ENCODE measurements around the gene UNC13A. TPM values are rescaled to one million over a fixed set of nuclear protein-coding genes. Genes with fewer than 3 reads are reported as not detected.

The UNC13A gene
- polyA plus RNA-seq, 1 experiment: 2.2 TPM

GRCh38 chr19:17641181-17641580, 47.0 kb downstream of the UNC13A start:
- H3K27me3 ChIP-seq (ENCODE audit: control insufficient read depth, insufficient read depth, low read length): no peaks in the 10 kb centered on the region
- no peak overlapping the region for H3K4me3 ChIP-seq (ENCODE audit: low read depth, low read length)
- no peaks in the 10 kb centered on the region for H3K36me3 ChIP-seq (ENCODE audit: control insufficient read depth, insufficient read depth, low read length)
- DNase-seq (ENCODE audit: low read depth): no peak
- no peak for TF ChIP-seq CTCF (IDR thresholded peaks at IDR 0.05; ENCODE audit: insufficient read depth, low read depth, low read length)
- ChIA-PET CTCF (no interaction called here), POLR2A (no interaction called here)

- no peak overlapping the region for H3K4me3 ChIP-seq (ENCODE audit: low read depth, low read length)
- POLR2A ChIA-PET: no interaction called here
- no peaks in the 10 kb centered on the region; the same call in 1 of the 2 replicates for H3K27me3 ChIP-seq (ENCODE audit: control insufficient read depth, insufficient read depth, low read length)
- no peak for DNase-seq (ENCODE audit: low read depth)
- H3K36me3 ChIP-seq (ENCODE audit: control insufficient read depth, insufficient read depth, low read length): no peaks in the 10 kb centered on the region
- TF ChIP-seq CTCF (IDR thresholded peaks at IDR 0.05; ENCODE audit: insufficient read depth, low read depth, low read length): no peak
- CTCF ChIA-PET: no interaction called here
Measured at GRCh38 chr19:17633700-17634099, 54.5 kb downstream of the UNC13A start.

GRCh38 chr19:17632577-17632976, 55.6 kb downstream of the UNC13A start:
- no peak for DNase-seq (ENCODE audit: low read depth)
- TF ChIP-seq CTCF (IDR thresholded peaks at IDR 0.05; ENCODE audit: insufficient read depth, low read depth, low read length): no peak
- no peaks in the 10 kb centered on the region for H3K36me3 ChIP-seq (ENCODE audit: control insufficient read depth, insufficient read depth, low read length)
- ChIA-PET POLR2A (no interaction called here), CTCF (no interaction called here)
- H3K4me3 ChIP-seq (ENCODE audit: low read depth, low read length): no peak overlapping the region
- H3K27me3 ChIP-seq (ENCODE audit: control insufficient read depth, insufficient read depth, low read length): no peaks in the 10 kb centered on the region; the same call in 1 of the 2 replicates

GRCh38 chr19:17629760-17630159, 58.4 kb downstream of the UNC13A start:
- TF ChIP-seq CTCF (IDR thresholded peaks at IDR 0.05; ENCODE audit: insufficient read depth, low read depth, low read length): no peak

GRCh38 chr19:17627921-17628320, 60.2 kb downstream of the UNC13A start:
- DNase-seq (ENCODE audit: low read depth): no peak
- Histone ChIP-seq H3K4me3 (ENCODE audit: low read depth, low read length) (no peak overlapping the region), H3K36me3 (ENCODE audit: control insufficient read depth, insufficient read depth, low read length) (no peaks in the 10 kb centered on the region), H3K27me3 (ENCODE audit: control insufficient read depth, insufficient read depth, low read length) (no peaks in the 10 kb centered on the region; the same call in 1 of the 2 replicates)
- TF ChIP-seq CTCF (IDR thresholded peaks at IDR 0.05; ENCODE audit: insufficient read depth, low read depth, low read length): no peak
- CTCF ChIA-PET: interaction anchor here (1.5 kb wide), 1 partner anchor 227 kb away, joined by 4 read pairs; no protein-coding TSS in a partner anchor
- POLR2A ChIA-PET: no interaction called here

More at GRCh38 chr19:17629760-17630159, 58.4 kb downstream of the UNC13A start:
- no peaks in the 10 kb centered on the region for H3K36me3 ChIP-seq (ENCODE audit: control insufficient read depth, insufficient read depth, low read length)
- H3K4me3 ChIP-seq (ENCODE audit: low read depth, low read length): no peak overlapping the region
- no peaks in the 10 kb centered on the region; the same call in 1 of the 2 replicates for H3K27me3 ChIP-seq (ENCODE audit: control insufficient read depth, insufficient read depth, low read length)
- POLR2A ChIA-PET: no interaction called here
- DNase-seq (ENCODE audit: low read depth): no peak
- CTCF ChIA-PET: no interaction called here
